Breast epithelium (tissue), 3 donors: ENCODE results near the gene THSD8.

Source experiments
- POLR2A ChIP-seq: fragments of 450-650 bp; IDR thresholded peaks from one replicate; pipeline ENCODE4 v1.6.1; 2016; ENCODE audit warnings: antibody characterized with exemption, mild to moderate bottlenecking, moderate library complexity
- POLR2AphosphoS5 ChIP-seq, 3 donors: sonication (generic); formaldehyde crosslinking; IDR thresholded peaks; one replicate each; pipeline ENCODE4 v1.6.1; 2017; ENCODE audit warnings: antibody characterized with exemption in 3 of 3
- TF ChIP-seq, protein P1 (sequence below), 3 donors: fragments of 450-650 bp; IDR thresholded peaks; one replicate each; pipeline ENCODE4 v1.5.1; 2016 to 2017; ENCODE audit warnings: antibody characterized with exemption in 3 of 3, mild to moderate bottlenecking in 3 of 3, moderate library complexity in 3 of 3

DNA sequence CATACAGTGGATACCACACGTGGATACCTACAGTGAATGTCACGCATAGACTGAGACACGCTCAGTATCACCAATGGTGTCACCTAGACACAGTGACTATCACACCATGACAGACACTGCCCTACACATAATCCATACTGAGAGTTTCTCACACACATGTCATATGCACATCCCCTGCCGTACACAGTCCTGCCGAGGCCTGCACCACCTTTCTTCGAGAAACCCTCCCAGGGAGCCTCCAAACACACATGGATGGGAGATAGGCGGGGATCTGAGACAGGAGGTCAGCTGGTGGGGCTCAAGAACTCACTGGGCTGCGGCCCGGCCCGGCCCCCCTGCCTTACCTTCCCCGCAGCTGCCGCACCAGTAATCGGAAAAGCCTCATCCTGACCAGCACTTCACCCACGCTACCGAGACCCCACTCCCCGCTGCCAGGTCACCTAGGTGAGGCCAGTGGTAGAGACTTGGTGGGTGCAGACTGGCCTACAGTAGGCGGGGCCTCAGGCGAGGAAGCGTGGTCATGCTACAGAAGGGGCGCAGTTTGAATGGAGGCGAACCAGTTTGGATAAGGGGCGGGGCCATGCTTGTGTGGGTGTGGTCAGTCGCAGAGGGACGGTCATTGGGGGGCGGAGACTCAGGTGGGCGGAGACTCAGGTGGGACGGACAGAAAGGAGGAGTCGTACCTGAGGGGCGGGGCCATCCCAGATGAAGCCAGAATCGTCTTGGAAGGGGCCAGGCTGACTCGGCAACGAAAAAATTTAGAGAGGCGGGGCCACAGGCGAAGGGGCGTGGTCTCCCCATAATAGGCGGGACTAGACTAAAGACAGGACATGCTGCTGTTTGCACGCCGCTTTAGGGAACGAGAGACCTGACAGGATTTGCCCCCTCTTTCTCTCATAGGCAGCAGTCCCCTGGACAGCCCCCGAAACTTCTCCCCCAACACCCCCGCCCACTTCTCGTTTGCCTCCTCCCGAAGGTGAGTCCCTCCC is 38.5 kb downstream of the THSD8 start:
- TF ChIP-seq, protein P1, sequence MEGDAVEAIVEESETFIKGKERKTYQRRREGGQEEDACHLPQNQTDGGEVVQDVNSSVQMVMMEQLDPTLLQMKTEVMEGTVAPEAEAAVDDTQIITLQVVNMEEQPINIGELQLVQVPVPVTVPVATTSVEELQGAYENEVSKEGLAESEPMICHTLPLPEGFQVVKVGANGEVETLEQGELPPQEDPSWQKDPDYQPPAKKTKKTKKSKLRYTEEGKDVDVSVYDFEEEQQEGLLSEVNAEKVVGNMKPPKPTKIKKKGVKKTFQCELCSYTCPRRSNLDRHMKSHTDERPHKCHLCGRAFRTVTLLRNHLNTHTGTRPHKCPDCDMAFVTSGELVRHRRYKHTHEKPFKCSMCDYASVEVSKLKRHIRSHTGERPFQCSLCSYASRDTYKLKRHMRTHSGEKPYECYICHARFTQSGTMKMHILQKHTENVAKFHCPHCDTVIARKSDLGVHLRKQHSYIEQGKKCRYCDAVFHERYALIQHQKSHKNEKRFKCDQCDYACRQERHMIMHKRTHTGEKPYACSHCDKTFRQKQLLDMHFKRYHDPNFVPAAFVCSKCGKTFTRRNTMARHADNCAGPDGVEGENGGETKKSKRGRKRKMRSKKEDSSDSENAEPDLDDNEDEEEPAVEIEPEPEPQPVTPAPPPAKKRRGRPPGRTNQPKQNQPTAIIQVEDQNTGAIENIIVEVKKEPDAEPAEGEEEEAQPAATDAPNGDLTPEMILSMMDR (IDR thresholded peaks at IDR 0.05): no peak
- TF ChIP-seq POLR2A (no peak), POLR2AphosphoS5 (IDR thresholded peaks at IDR 0.05) (no peak)
